HG03135 (cell line): ENCODE results near the gene ANKRD40.
"Not testable (repeated sequence)": the region's sequence is repeated elsewhere in the genome, so short reads cannot be mapped to it uniquely, and the experiment has no call there.

Experiments
- ATAC-seq: cut with Tn5 transposase; IDR thresholded peaks from one replicate; pipeline ENCODE4 v1.9.1; 2021; ENCODE audit warnings: mild to moderate bottlenecking, moderate library complexity; ENCODE audit not compliant: unreplicated experiment

ANKRD40 gene

GRCh38 chr17:50687200-50688066 lies 20.3 kb downstream of the ANKRD40 start:
- ATAC-seq = no peak

- no peak for ATAC-seq
These were observed 21.1 kb downstream of the ANKRD40 start for GRCh38 chr17:50686494-50687199.

GRCh38 chr17:50685691-50686493 lies 21.8 kb downstream of the ANKRD40 start:
- ATAC-seq = no peak

GRCh38 chr17:50685334-50685665 lies 22.4 kb downstream of the ANKRD40 start:
- no peak for ATAC-seq

- no peak for ATAC-seq
These were observed 22.9 kb downstream of the ANKRD40 start for GRCh38 chr17:50684612-50685333.

GRCh38 chr17:50684288-50684611 lies 23.5 kb downstream of the ANKRD40 start:
- no peak for ATAC-seq

- no peak for ATAC-seq
These were observed 24.1 kb downstream of the ANKRD40 start for GRCh38 chr17:50683434-50684287.

GRCh38 chr17:50682938-50683337 lies 24.8 kb downstream of the ANKRD40 start:
- ATAC-seq = no peak

GRCh38 chr17:50682441-50682840 lies 25.3 kb downstream of the ANKRD40 start:
- no peak for ATAC-seq

GRCh38 chr17:50681263-50682200 lies 26.2 kb downstream of the ANKRD40 start:
- no peak for ATAC-seq

GRCh38 chr17:50680543-50681262 lies 27.0 kb downstream of the ANKRD40 start:
- ATAC-seq = not testable (repeated sequence)

- ATAC-seq = no peak
These were observed 27.6 kb downstream of the ANKRD40 start for GRCh38 chr17:50680126-50680525.

GRCh38 chr17:50679008-50679544 lies 28.6 kb downstream of the ANKRD40 start:
- ATAC-seq = no peak

GRCh38 chr17:50677851-50678375 lies 29.8 kb downstream of the ANKRD40 start:
- ATAC-seq = no peak

- ATAC-seq = no peak
These were observed 31.4 kb downstream of the ANKRD40 start for GRCh38 chr17:50676065-50676975.

GRCh38 chr17:50675627-50676026 lies 32.1 kb downstream of the ANKRD40 start:
- ATAC-seq = no peak

- no peak for ATAC-seq
These were observed 32.5 kb downstream of the ANKRD40 start for GRCh38 chr17:50675190-50675589.
